HCT116 (cell line): ENCODE results near the gene C22orf42.

Source experiments
- CTCF ChIP-seq, 3 experiments: fragments of 200-600 bp in 1 of 3; sonication (generic) in 1 of 3; IDR thresholded peaks in 2 of 3; conservative IDR thresholded peaks in 1 of 3; 2 replicates each; pipeline ENCODE4 v1.5.1; 2012 to 2017; ENCODE audit warnings: low read depth in 2 of 3, low read length in 2 of 3, antibody characterized with exemption in 1 of 3, borderline replicate concordance in 1 of 3, control low read depth in 1 of 3, mild to moderate bottlenecking in 1 of 3, mixed read lengths in 1 of 3, mixed run types in 1 of 3, moderate library complexity in 1 of 3; ENCODE audit not compliant: insufficient read depth in 1 of 3
- FOSL1 ChIP-seq: IDR thresholded peaks from 2 replicates; pipeline ENCODE4 v1.6.1; 2012; ENCODE audit warnings: low read depth

- TF ChIP-seq FOSL1 = no peak
- TF ChIP-seq CTCF (IDR thresholded peaks at IDR 0.05 in 2 of 3, conservative IDR thresholded peaks at IDR 0.05 in 1 of 3; ENCODE audit: borderline replicate concordance in 1 of 3, insufficient read depth in 1 of 3, low read depth in 2 of 3, low read length in 2 of 3) = no peak
Observed at GRCh38 chr22:32164075-32164860, 5.2 kb upstream of the C22orf42 start.
